ENCODE measurements around the gene AKR7A2. TPM values are rescaled to one million over a fixed set of nuclear protein-coding genes. Genes with fewer than 3 reads are reported as not detected.
"Not testable (repeated sequence)": the region's sequence is repeated elsewhere in the genome, so short reads cannot be mapped to it uniquely, and the experiment has no call there.

The AKR7A2 gene
- total RNA-seq, 1 donor from 2014 or later: 101 TPM

- no peak for DNase-seq (ENCODE audit: low read depth)
Observed at GRCh38 chr1:19307794-19308508, 4.0 kb downstream of the AKR7A2 start.

GRCh38 chr1:19306941-19307340, 5.0 kb downstream of the AKR7A2 start:
- DNase-seq (ENCODE audit: low read depth): no peak

- no peak for DNase-seq (ENCODE audit: low read depth)
Observed at GRCh38 chr1:19305880-19306279, 6.1 kb downstream of the AKR7A2 start.

GRCh38 chr1:19304081-19304480, 7.9 kb downstream of the AKR7A2 start:
- DNase-seq (ENCODE audit: low read depth): peak; percentile 43

GRCh38 chr1:19300211-19300610, 11.7 kb downstream of the AKR7A2 start:
- peak; percentile 17 for DNase-seq (ENCODE audit: low read depth)

- DNase-seq (ENCODE audit: low read depth): no peak
Observed at GRCh38 chr1:19294638-19295037, 17.3 kb downstream of the AKR7A2 start.

GRCh38 chr1:19289244-19289643, 22.7 kb downstream of the AKR7A2 start:
- no peak for DNase-seq (ENCODE audit: low read depth)

- not testable (repeated sequence) for DNase-seq (ENCODE audit: low read depth)
Observed at GRCh38 chr1:19288324-19289241, 23.4 kb downstream of the AKR7A2 start, which contains the start of gene AKR7A3. Gene AKR7A3, minus strand, starts transcription at chr1:19288770. Its CDS starts 61 bp downstream, at chr1:19288709.

- no peak for DNase-seq (ENCODE audit: low read depth)
Observed at GRCh38 chr1:19287436-19288185, 24.3 kb downstream of the AKR7A2 start.

GRCh38 chr1:19285807-19286206, 26.1 kb downstream of the AKR7A2 start:
- DNase-seq (ENCODE audit: low read depth): not testable (repeated sequence)

GRCh38 chr1:19285366-19285765, 26.6 kb downstream of the AKR7A2 start:
- DNase-seq (ENCODE audit: low read depth): not testable (repeated sequence)

GRCh38 chr1:19284881-19285280, 27.1 kb downstream of the AKR7A2 start:
- no peak for DNase-seq (ENCODE audit: low read depth)

- DNase-seq (ENCODE audit: low read depth): no peak
Observed at GRCh38 chr1:19283891-19284290, 28.1 kb downstream of the AKR7A2 start.

- DNase-seq (ENCODE audit: low read depth): no peak
Observed at GRCh38 chr1:19274636-19275035, 37.3 kb downstream of the AKR7A2 start.

- not testable (repeated sequence) for DNase-seq (ENCODE audit: low read depth)
Observed at GRCh38 chr1:19273844-19274531, 38.0 kb downstream of the AKR7A2 start.

- no peak for DNase-seq (ENCODE audit: low read depth)
Observed at GRCh38 chr1:19273106-19273843, 38.7 kb downstream of the AKR7A2 start.

- DNase-seq (ENCODE audit: low read depth): no peak
Observed at GRCh38 chr1:19272064-19272463, 39.9 kb downstream of the AKR7A2 start.

GRCh38 chr1:19270343-19270730, 41.6 kb downstream of the AKR7A2 start:
- not testable (repeated sequence) for DNase-seq (ENCODE audit: low read depth)

- DNase-seq (ENCODE audit: low read depth): not testable (repeated sequence)
Observed at GRCh38 chr1:19269427-19270342, 42.3 kb downstream of the AKR7A2 start.
